Measurements from ENCODE around the gene OASL.

Gene OASL

GRCh38 chr12:121033625-121034349 is 5.3 kb downstream of the OASL start:
- no peaks in the 10 kb centered on the region for H3K4me1 ChIP-seq (ENCODE audit: control insufficient read depth in 1 of 2, insufficient read depth in 2 of 2, low read length in 2 of 2)
- H3K14ac ChIP-seq (ENCODE audit: low read length) = no peak overlapping the region
- H3K4ac ChIP-seq (ENCODE audit: low read depth, low read length) = no peak overlapping the region
- no peak overlapping the region for H2AFZ ChIP-seq (ENCODE audit: insufficient read depth, low read length, poor library complexity)
- no CpG with 5 or more reads among the region's 10 CpGs for WGBS (ENCODE audit: extremely low coverage, insufficient coverage, insufficient read length)
- H3K23ac ChIP-seq (ENCODE audit: low read length) = no peak overlapping the region
- no peak overlapping the region for H3K9ac ChIP-seq (ENCODE audit: low read length)
- no peak overlapping the region for H3K27ac ChIP-seq (ENCODE audit: low read depth, low read length)
- H3K27me3 ChIP-seq (ENCODE audit: insufficient read depth, low read length) = no peaks in the 10 kb centered on the region
- no peaks in the 10 kb centered on the region for H3K79me1 ChIP-seq (ENCODE audit: low read length)
- no peak overlapping the region for H3K4me2 ChIP-seq (ENCODE audit: low read length)
- H3K9me3 ChIP-seq (ENCODE audit: insufficient read depth, low read depth, low read length) = no peaks in the 10 kb centered on the region
- H2BK120ac ChIP-seq (ENCODE audit: insufficient read depth, low read length, poor library complexity) = no peak overlapping the region
- no peaks in the 10 kb centered on the region for H3K79me2 ChIP-seq (ENCODE audit: control insufficient read depth, insufficient read depth, low read length, poor library complexity)
- H3K4me3 ChIP-seq (ENCODE audit: low read depth, low read length) = no peak overlapping the region
- H4K8ac ChIP-seq (ENCODE audit: low read depth, low read length) = no peak overlapping the region
- no peaks in the 10 kb centered on the region for H3K36me3 ChIP-seq (ENCODE audit: control insufficient read depth in 1 of 2, insufficient read depth in 2 of 2, low read length in 2 of 2)
- no peak overlapping the region for H2AK5ac ChIP-seq (ENCODE audit: low read length)
- no peak overlapping the region for H4K91ac ChIP-seq (ENCODE audit: low read depth, low read length)
- H3K18ac ChIP-seq (ENCODE audit: low read length) = no peak overlapping the region
- no peak overlapping the region for H4K12ac ChIP-seq (ENCODE audit: low read depth, low read length)
- no peak for DNase-seq
- H2BK12ac ChIP-seq (ENCODE audit: low read length) = no peak overlapping the region
- no peak overlapping the region for H2BK5ac ChIP-seq (ENCODE audit: low read depth, low read length, poor library complexity)

- H3K4me1 ChIP-seq (ENCODE audit: control insufficient read depth in 1 of 2, insufficient read depth in 2 of 2, low read length in 2 of 2) = peaks cover 3 to 6% of the 10 kb centered on the region in 2 experiments
- H2BK12ac ChIP-seq (ENCODE audit: low read length) = no peak overlapping the region
- H4K8ac ChIP-seq (ENCODE audit: low read depth, low read length) = no peak overlapping the region
- H2AK5ac ChIP-seq (ENCODE audit: low read length) = no peak overlapping the region
- H3K27me3 ChIP-seq (ENCODE audit: insufficient read depth, low read length) = no peaks in the 10 kb centered on the region
- no peaks in the 10 kb centered on the region for H3K9me3 ChIP-seq (ENCODE audit: insufficient read depth, low read depth, low read length)
- no peaks in the 10 kb centered on the region for H3K36me3 ChIP-seq (ENCODE audit: control insufficient read depth in 1 of 2, insufficient read depth in 2 of 2, low read length in 2 of 2)
- H3K14ac ChIP-seq (ENCODE audit: low read length) = no peak overlapping the region
- no peak overlapping the region for H3K4ac ChIP-seq (ENCODE audit: low read depth, low read length)
- no peak overlapping the region for H2AFZ ChIP-seq (ENCODE audit: insufficient read depth, low read length, poor library complexity)
- no peak overlapping the region for H3K4me3 ChIP-seq (ENCODE audit: low read depth, low read length)
- no peak overlapping the region for H2BK5ac ChIP-seq (ENCODE audit: low read depth, low read length, poor library complexity)
- no peaks in the 10 kb centered on the region for H3K79me2 ChIP-seq (ENCODE audit: control insufficient read depth, insufficient read depth, low read length, poor library complexity)
- H3K23ac ChIP-seq (ENCODE audit: low read length) = no peak overlapping the region
- peak in 1 of 2 donors; percentile 33 for DNase-seq
- no peak overlapping the region for H3K9ac ChIP-seq (ENCODE audit: low read length)
- no peak overlapping the region for H3K18ac ChIP-seq (ENCODE audit: low read length)
- no peak overlapping the region for H3K27ac ChIP-seq (ENCODE audit: low read depth, low read length)
- H4K12ac ChIP-seq (ENCODE audit: low read depth, low read length) = no peak overlapping the region
- no peak overlapping the region for H3K4me2 ChIP-seq (ENCODE audit: low read length)
- H4K91ac ChIP-seq (ENCODE audit: low read depth, low read length) = no peak overlapping the region
- WGBS (ENCODE audit: extremely low coverage, insufficient coverage, insufficient read length) = no CpG with 5 or more reads among the region's 10 CpGs
- H3K79me1 ChIP-seq (ENCODE audit: low read length) = no peaks in the 10 kb centered on the region
- no peak overlapping the region for H2BK120ac ChIP-seq (ENCODE audit: insufficient read depth, low read length, poor library complexity)
Observed at GRCh38 chr12:121030576-121031212, 8.4 kb downstream of the OASL start.

GRCh38 chr12:121026274-121027045 is 12.6 kb downstream of the OASL start:
- Histone ChIP-seq H3K27ac (ENCODE audit: low read depth, low read length) (no peak overlapping the region), H3K9ac (ENCODE audit: low read length) (no peak overlapping the region), H2AK5ac (ENCODE audit: low read length) (no peak overlapping the region), H2BK5ac (ENCODE audit: low read depth, low read length, poor library complexity) (no peak overlapping the region), H4K8ac (ENCODE audit: low read depth, low read length) (no peak overlapping the region), H3K9me3 (ENCODE audit: insufficient read depth, low read depth, low read length) (no peaks in the 10 kb centered on the region), H3K4me1 (ENCODE audit: control insufficient read depth in 1 of 2, insufficient read depth in 2 of 2, low read length in 2 of 2) (peaks cover 4 to 7% of the 10 kb centered on the region in 2 experiments), H2BK120ac (ENCODE audit: insufficient read depth, low read length, poor library complexity) (no peak overlapping the region), H3K27me3 (ENCODE audit: insufficient read depth, low read length) (no peaks in the 10 kb centered on the region), H2BK12ac (ENCODE audit: low read length) (no peak overlapping the region), H3K4ac (ENCODE audit: low read depth, low read length) (no peak overlapping the region), H3K18ac (ENCODE audit: low read length) (no peak overlapping the region), H3K14ac (ENCODE audit: low read length) (no peak overlapping the region), H2AFZ (ENCODE audit: insufficient read depth, low read length, poor library complexity) (no peak overlapping the region), H4K91ac (ENCODE audit: low read depth, low read length) (no peak overlapping the region), H3K4me2 (ENCODE audit: low read length) (no peak overlapping the region), H3K4me3 (ENCODE audit: low read depth, low read length) (no peak overlapping the region), H3K23ac (ENCODE audit: low read length) (no peak overlapping the region), H3K79me2 (ENCODE audit: control insufficient read depth, insufficient read depth, low read length, poor library complexity) (no peaks in the 10 kb centered on the region), H3K36me3 (ENCODE audit: control insufficient read depth in 1 of 2, insufficient read depth in 2 of 2, low read length in 2 of 2) (no peaks in the 10 kb centered on the region), H4K12ac (ENCODE audit: low read depth, low read length) (no peak overlapping the region), H3K79me1 (ENCODE audit: low read length) (no peaks in the 10 kb centered on the region)
- no CpG with 5 or more reads among the region's 10 CpGs for WGBS (ENCODE audit: extremely low coverage, insufficient coverage, insufficient read length)
- DNase-seq = no peak

- no peak overlapping the region for H4K8ac ChIP-seq (ENCODE audit: low read depth, low read length)
- no peak overlapping the region for H2BK5ac ChIP-seq (ENCODE audit: low read depth, low read length, poor library complexity)
- peak overlapping the region; percentile 18 for H2BK12ac ChIP-seq (ENCODE audit: low read length)
- H3K36me3 ChIP-seq (ENCODE audit: control insufficient read depth in 1 of 2, insufficient read depth in 2 of 2, low read length in 2 of 2) = no peaks in the 10 kb centered on the region
- no peak overlapping the region for H3K4me3 ChIP-seq (ENCODE audit: low read depth, low read length)
- no peaks in the 10 kb centered on the region for H3K79me1 ChIP-seq (ENCODE audit: low read length)
- no peak overlapping the region for H3K27ac ChIP-seq (ENCODE audit: low read depth, low read length)
- H4K91ac ChIP-seq (ENCODE audit: low read depth, low read length) = peak overlapping the region; percentile 19
- H2BK120ac ChIP-seq (ENCODE audit: insufficient read depth, low read length, poor library complexity) = peak overlapping the region; percentile 15
- H2AK5ac ChIP-seq (ENCODE audit: low read length) = peak overlapping the region; percentile 53
- H3K18ac ChIP-seq (ENCODE audit: low read length) = no peak overlapping the region
- H3K23ac ChIP-seq (ENCODE audit: low read length) = no peak overlapping the region
- H3K9me3 ChIP-seq (ENCODE audit: insufficient read depth, low read depth, low read length) = no peaks in the 10 kb centered on the region
- H2AFZ ChIP-seq (ENCODE audit: insufficient read depth, low read length, poor library complexity) = no peak overlapping the region
- H3K79me2 ChIP-seq (ENCODE audit: control insufficient read depth, insufficient read depth, low read length, poor library complexity) = no peaks in the 10 kb centered on the region
- H3K4me1 ChIP-seq (ENCODE audit: control insufficient read depth in 1 of 2, insufficient read depth in 2 of 2, low read length in 2 of 2) = peaks cover 4 to 7% of the 10 kb centered on the region in 2 experiments
- H3K27me3 ChIP-seq (ENCODE audit: insufficient read depth, low read length) = no peaks in the 10 kb centered on the region
- no peak overlapping the region for H3K9ac ChIP-seq (ENCODE audit: low read length)
- H3K4ac ChIP-seq (ENCODE audit: low read depth, low read length) = no peak overlapping the region
- no peak overlapping the region for H3K4me2 ChIP-seq (ENCODE audit: low read length)
- WGBS (ENCODE audit: extremely low coverage, insufficient coverage, insufficient read length) = no CpG with 5 or more reads among the region's 11 CpGs
- peak overlapping the region; percentile 53 for H3K14ac ChIP-seq (ENCODE audit: low read length)
- no peak for DNase-seq
- no peak overlapping the region for H4K12ac ChIP-seq (ENCODE audit: low read depth, low read length)
Observed at GRCh38 chr12:121025442-121026226, 13.4 kb downstream of the OASL start.

Measured in trophoblast cell (in vitro differentiated cells and primary cell).